ENCODE measurements around the gene AFTPH.

The AFTPH gene

DNA sequence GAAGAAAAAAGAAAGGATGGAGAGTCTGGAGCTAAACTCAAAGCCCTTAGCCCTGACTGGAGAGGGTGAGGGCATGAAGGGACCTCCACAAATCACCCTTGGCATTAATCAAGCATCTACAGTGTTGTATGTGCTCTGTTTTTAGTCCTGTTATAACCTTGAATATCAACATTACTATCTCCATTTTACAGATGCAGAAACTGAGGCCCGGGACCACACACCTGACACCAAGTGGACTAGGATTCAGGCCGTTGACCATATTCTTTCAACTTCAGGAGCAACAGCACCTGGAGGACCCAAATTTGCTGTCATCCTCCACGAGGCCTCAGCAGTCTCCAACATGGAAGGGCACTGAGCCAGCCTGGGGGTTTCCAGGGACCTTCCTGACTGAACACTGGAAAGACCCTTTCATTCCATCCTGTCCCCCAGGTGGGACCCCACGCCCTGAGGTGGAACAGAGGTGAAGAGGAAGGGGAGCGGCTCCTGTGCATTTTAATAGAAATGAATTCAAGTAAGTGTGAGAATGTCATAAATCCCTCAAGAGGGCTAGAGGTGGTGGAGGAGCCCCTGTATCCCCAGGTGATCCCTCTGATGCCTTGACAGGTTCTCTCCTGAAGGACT, 88.6 kb downstream of the AFTPH start:
- DNase-seq (ENCODE audit: low spot score) = no peak

DNA sequence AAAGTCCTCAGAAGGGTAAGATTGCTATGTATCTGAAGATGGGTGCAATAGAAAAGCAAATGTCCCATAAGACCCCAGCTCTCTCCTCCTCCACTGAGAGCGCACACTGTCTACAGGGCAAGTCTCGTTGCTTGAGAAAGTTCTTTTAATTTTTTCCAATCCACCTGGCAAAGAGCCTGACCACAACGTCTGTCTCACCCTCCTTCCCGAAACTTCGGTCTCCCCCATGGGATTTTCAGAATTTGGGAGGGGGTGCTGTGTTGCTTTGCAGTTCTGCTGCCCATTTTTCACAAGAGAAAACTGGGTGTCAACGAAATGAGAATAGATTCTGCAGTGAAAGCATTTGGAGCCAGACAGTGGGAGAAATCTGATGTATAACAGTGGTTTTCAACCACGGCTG, 89.1 kb downstream of the AFTPH start:
- DNase-seq (ENCODE audit: low spot score) = no peak

DNA sequence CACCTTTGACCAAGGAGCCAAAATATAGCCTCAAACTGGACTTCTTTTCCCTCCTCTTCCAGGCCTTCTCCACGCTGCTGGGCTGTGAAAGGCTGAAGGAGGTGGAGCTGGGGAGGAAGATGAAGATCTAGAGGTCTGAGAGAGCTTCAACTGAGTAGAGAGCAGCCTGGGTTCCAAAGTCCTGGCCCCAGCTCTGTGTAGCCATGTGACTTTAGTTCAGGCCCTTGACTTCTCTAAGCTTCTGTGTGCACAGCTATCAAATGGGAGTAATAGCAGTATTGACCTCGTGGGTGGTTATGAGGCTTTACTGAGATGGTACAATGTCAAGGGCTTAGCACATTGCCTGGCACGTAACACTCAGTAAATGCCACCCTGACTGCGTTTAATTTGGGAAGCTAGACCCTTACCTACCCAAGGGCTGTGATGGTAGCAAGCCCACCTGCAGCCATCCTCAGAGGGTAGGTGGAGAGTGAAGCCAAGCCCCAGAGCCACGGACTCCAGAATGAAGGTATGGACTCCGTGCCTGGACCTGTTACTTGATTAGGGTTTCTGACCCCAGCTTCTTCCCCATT, 91.2 kb downstream of the AFTPH start:
- no peak for DNase-seq (ENCODE audit: low spot score)

DNA sequence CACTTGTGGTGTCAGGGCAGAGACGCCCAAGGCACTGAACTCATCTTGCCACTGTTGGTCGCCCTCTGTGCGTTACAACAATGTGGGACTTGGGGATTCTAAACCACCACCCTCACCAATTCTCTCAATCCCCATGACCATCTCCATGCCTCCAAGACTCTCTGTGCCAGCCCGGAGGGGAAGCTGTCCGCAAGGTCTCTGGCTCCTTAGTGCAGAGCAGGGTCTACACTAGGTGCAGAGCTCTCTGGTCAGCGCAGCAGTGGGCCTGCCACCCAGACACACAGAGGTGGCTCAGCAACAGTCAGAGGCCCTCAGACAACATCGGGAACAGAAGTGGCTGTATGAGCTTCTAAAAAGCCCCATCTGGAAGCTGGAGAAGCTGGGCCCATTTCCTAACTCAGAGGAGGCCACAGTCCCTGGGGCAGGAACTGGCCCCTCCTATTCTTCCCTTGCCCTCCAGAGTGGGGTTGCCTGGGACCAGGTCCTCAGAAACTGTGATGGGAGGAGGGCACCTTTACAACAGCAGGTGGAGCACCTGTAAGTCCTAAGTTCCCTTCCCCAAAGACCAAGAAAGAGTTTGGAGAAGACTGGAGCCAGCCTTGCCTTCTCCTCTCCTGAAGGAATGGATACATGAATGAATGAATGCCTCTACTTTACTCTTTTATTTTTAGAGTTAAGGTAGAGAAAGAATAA, 91.9 kb downstream of the AFTPH start:
- DNase-seq (ENCODE audit: low spot score) = no peak

DNA sequence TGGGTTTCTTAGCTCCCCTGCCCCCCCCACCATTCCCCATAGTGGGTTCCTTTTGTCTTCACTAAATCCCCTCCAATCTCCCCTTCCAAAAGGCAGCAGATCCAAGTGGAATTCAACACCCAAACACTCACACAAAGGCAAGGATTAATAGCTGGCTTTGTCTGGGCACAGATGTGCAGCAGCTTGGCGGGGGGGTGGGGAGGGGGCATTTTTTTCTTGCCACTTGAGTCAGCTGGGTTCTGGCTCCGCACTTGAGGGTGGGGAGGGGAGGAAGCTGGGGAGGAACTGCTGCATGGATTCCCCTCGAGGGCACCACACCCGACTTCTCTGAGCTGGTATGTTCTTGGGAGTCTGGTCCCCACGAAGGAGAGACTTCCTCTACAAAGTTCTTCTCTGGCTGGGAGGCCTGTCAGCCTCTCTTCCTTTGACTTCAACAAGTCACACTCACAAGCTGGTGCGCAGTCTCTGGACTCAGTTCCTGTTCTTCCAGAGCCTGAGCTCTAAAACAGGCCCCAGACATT, 93.6 kb downstream of the AFTPH start:
- DNase-seq (ENCODE audit: low spot score) = no peak

DNA sequence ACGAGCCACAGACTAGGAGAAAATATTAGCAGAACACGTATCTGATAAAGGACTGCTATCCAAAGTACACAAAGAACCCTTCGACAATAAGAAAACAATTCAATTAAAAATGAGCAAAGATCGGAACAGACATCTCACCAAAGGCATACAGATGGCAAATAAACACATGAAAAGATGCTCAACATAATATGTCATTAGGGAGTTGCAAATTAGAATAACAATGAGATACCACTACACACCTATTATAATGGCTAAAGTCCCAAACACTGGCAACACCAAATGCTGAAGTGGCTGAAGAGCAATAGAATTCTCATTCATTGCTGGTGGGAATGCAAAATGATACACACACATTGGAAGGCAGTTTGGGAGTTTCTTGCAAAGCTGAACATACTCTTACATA, 96.5 kb downstream of the AFTPH start:
- no peak for DNase-seq (ENCODE audit: low spot score)

DNA sequence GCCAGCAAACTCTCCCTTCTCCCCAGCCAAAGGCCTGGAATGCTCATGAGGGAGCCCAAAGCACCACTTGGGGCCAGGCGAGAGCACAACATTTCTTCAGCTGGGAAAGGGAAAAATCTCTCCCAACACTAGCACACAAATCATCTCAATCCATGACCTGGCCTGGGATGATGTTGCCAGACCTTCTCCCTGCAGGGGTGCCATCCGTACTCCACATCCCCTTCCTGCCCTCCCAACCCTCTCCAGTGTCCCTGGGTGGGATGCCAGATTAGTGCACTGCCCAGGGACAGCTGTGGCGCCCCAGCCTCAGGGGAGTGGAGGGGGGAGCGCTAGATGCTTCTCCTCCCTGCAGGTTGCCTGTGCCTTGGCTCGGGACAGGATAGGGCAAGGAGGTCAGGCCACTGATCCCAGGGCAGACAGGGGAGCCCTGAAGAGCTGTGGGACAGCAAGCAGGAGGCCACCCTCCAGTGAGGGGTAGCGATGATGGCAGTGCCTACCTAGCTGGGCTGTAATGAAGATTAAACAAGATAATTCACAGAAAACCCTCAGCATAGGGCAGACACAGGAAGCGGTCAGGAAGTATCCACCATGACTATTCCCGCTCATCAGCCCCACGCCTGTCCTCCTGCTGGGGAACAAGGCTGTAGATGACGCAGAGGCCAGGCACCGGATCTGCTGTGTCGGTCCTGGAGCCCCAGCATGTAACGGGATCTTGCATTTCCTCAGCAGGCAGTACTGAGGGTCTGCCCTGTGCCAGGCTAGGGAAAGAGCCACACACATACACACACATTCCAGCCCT, 98.5 kb downstream of the AFTPH start:
- DNase-seq (ENCODE audit: low spot score) = peak; percentile 49

DNA sequence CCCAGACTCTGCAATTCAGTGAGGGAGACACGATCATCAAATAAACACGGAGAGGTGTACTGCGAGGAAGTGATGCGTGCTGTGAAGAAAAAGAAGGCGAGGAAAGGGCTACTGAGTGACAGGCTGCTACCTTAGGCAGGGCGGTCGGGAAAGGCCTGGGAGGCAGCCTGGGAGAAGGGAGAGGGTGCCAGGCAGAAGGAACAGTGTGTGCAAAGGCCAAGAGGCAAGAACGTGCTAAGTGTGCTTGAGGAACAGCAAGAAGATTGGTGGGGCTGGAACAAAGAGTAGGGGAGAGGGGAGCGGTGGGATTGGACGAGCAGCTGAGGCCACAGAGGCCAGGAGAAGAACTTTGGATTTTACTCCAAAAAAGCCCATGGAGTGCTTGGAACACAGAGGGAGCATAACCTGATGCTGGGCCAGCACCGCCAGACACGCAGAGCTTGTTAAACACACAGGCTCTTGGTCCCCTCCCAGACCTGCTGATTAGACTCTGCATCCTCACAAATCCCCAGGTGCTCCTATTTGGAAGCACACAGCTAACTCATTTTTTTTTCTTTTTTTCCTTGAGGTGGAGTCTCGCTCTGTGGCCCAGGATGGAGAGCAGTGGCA, 99.2 kb downstream of the AFTPH start:
- DNase-seq (ENCODE audit: low spot score) = no peak

DNA sequence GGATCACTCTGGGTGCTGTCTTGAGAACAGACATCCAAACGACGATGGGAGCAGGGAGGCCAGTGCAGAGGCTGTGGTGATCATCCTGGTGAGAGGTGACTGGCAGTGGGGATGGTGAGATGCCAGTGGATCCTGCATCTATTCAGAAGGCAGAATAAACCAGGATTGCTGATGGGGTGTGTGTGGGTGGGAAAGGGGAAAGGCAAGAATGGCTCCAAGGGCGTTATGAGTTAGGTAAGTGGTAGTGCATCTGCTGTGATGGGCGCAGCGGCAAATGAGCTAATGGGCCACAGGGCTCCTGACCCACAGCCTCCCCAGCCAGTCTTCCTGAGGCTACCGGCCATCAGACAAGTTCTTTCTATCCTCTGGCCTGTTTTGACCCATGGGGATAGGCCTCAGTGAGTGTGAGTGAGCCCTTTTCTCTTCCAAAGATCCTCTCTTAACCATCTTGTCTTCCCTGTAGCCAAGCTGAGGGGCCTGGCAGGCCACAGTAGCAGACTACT, 100.0 kb downstream of the AFTPH start:
- no peak for DNase-seq (ENCODE audit: low spot score)

DNA sequence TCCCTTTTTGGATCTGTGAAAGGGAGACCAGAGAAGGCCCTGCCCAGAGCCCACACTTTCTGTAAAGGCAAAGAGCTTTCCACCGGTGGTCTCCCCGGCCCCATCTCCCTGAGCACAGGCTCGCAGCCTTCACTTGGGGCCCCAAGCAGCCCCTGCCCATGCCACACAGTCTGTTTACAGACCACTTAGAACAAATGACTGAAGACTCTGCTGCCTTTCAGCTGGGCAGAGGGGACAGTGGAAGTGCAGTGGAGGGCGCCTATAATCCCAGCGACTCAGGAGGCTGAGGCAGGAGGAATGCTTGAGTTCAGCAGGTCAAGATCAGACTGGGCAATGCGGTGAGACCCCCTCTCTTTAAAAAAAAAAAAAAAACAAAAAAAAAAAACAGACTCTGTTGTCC, 100.7 kb downstream of the AFTPH start:
- DNase-seq (ENCODE audit: low spot score) = no peak

DNA sequence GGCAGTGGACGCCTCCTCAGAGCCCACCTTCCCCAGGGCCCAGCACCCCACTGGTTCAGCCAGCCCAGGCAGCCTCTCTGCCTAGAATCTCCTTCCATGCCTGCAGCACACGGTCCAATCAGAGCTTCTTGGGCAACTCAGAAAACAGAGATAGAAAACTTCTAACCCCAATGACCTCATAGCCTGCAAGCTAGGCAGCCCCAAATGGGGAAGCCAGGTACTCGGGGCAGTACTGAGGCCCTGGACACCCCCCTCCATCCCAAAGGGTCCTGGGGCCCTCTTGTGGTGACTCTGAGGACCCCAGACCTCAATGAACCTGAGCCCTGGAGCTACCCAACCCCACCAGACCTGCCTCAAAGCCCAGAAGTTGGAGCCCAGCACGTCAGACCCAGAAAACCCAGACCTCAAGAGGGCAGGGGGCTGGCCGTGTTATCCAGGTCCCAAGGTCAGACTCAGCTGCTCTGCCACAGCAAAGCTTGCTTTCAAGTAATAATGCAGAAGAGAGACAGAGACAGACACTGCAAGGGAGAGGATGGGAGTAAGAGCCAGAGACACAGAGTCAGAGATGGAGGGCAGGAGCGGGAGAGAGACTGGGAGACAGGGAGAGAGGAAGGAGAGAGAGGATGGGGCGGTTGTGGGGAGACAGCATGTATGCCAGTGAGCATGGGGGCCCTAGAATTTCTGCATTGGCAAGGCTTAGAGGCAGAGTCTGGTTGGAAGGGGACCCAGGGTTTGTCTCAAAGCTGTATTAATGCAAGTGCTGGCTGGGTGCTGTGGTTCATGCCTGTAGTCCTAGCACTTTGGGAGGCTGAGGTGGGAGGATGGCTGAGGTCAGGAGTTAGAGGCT, 101.4 kb downstream of the AFTPH start:
- no peak for DNase-seq (ENCODE audit: low spot score)

DNA sequence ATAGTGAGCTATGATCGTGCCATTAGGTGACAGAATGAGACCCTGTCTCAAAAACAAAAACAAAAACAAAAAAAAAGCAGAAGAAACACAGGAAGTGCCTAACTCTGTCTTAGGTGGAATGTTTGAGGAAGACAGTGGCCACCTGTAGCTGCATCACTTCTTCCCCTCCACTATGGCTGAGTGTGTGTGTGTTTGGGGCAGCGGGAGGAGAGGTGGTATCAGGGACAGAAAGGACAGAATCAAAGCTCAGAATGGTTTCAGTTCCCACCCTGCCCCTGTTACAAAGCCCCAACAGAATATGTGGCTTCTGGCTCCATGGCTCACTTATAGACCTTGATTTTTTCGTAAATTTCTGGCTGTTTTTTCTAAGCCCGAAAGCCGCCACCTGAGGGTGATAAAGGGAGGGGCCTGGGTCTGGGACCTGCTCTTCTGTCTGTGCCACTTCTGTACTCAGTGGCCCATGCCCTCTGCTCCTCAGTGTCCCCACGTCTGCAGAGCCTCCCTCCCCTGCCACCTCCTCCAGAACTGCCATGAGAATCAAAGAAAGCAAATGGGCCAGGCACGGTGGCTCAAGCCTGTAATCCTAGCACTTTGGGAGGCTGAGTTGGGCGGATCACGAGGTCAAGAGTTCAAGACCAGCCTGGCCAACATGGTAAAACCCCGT, 102.2 kb downstream of the AFTPH start:
- no peak for DNase-seq (ENCODE audit: low spot score)

DNA sequence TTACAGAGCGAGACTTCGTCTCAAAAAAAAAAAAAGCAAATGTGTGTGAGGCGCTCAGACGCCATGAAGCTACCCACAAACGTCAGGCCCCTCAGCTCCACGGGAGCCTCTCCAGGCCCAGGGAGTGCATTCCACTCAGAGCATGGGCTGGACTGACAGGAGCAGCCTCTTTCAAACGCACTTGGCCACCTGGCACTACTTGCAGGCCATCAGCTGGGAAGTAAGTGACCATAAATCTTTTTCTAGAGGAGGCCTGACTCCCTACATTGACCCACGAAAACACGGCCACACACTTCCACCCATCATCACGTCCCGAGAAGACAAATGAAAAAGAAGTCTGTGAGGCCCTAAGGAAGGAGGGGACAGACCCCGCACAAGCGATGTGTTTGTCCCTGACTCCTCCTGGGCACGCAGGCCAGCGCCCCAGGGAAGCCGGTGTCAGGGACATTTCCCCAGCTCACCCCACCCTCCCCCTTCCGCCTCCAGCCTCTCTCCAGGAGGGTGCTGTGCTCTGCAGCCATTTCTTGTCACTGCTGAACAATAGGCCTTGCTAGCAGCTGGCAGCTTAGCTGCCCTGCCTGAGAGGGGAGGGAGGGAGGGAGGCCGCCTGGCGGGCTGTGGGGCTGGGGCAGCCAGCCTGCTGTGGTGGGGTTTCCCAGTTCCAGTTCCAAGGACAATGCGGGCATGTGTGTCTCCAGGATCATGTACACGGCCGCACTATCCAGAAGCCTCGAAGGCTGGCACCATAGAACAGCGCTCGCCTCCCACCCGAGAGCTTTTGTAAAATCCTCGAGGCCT, 103.0 kb downstream of the AFTPH start:
- DNase-seq (ENCODE audit: low spot score) = no peak

DNA sequence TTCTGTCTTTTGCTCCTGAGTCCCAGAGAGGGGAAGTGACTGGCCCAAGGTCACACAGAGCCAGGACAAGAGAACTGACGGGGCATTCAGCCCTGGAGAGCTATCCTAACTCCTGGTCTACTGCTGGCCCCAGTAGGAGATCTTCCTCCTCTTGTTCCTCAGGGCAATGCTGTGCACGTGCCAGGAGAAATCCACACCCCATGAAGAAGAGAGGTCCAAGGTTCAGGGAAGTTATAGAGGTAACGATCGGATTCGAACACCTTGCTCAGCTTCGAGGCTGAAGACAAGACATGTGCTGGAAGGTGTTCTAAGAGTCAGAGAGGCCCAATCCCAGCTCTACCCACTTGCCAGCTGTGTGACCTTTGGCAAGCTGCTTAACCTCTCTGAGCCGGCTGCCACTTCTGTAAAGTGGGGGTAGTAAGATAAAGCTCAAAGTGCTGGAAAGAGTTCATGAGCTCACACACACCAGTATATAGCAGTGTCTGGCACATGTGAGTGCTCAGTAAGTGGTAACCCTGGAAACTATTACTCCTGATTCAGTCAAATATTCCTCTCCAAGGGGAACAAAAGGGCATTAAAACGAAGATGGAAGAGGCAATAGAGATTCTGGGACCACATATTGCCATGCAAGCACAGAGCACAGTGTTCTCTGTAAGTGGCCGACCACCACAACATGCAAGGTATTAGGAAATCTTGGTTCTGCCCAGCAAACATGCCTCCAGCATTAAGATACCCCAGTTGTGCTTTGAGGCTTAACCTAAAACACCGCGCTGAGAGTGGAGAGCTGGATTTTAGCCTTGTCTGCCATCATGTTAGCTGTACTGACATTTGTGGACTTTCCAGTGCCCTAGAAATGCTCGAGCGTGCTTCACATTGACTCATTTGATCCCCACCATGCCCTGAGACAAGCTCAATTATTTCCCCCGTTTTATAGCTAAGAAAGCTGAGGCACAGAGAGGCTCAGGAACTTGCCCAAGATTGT, 104.0 kb downstream of the AFTPH start:
- no peak for DNase-seq (ENCODE audit: low spot score)

DNA sequence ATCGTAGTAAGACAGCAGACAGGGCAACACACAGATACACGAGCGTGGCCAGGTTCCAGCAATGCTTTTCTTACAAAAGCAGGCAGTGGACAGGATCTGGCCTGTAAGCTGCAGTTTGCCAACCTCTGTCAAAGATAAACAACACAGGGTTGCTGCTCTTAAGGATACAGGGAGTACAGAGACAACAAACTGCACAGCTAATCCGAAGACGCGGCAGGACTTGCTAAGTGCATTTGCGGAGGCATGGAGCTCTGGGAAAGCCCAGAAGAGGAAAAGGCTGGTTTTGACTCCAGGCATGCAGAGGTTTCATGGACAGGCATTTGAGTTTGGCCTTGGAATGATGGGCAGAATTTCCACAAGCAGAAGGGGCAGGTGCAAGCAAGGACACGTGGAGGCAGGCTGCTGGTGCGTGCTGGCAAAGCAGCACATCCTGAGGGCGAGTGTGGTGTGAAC, 105.2 kb downstream of the AFTPH start:
- DNase-seq (ENCODE audit: low spot score) = no peak

DNA sequence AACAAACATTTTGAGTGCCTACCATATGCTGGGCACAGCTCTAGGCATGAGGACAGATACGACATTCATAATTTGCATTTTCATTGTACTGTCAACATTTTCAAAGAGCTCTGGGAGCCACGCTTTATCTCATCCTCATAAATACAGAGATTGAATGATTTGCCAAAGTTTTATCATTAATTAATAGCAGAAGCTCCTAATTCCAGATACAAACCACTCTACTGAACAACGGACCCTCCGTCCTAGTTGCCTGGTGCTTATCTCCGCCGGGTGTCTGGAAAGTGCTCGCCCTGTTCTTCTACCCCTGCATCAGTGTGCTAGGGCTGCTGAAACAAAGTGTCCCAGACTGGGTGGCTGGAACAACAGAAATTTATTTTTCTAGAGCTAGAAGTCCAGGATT, 105.7 kb downstream of the AFTPH start:
- no peak for DNase-seq (ENCODE audit: low spot score)

DNA sequence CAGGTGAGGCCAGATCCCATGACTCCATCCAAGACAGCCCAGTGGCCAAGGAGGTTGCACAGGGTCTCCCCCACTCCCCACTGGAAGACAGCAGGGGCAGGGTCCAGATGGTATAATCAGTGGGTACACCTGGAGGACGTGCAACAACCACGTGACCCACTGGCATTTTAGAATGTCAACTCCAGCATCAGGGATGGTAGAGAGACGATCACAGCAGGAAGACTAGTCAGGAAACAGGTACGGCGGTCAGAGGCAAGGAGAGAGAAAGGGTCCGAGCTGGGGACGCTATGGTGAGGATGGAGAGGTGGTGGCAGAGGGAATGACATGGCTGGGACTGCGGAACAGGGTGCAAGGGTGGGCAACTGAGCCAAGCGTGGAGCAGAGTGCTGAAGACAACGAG, 106.6 kb downstream of the AFTPH start:
- no peak for DNase-seq (ENCODE audit: low spot score)

DNA sequence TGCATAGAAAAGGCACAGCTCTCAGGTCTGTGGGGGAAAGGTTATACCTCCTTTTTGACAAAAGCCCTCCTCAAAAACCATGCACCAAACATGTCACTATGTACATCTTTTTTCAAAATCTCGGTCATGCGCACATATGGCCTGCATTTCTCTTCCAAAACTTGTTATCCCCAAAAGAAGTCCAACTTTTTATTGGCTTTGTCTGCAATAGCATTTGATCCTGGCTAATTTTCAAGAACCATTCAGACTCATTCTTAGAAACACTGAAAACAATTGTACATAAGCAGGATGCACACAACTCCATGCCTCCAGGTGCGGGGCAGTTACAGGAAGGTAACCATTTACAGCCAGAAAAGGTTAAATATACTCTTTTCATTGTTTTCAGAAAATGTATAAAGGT, 107.6 kb downstream of the AFTPH start:
- DNase-seq (ENCODE audit: low spot score) = no peak

Data from AG20443 (cell line).